DMS 273 (cell line): Measurements from ENCODE around the gene NOS1AP.

Source experiments
- DNase-seq: peaks from one replicate; lab custom pipeline; 2025; ENCODE audit not compliant: unreplicated experiment; lab: John Stamatoyannopoulos, UW

Gene NOS1AP

DNA sequence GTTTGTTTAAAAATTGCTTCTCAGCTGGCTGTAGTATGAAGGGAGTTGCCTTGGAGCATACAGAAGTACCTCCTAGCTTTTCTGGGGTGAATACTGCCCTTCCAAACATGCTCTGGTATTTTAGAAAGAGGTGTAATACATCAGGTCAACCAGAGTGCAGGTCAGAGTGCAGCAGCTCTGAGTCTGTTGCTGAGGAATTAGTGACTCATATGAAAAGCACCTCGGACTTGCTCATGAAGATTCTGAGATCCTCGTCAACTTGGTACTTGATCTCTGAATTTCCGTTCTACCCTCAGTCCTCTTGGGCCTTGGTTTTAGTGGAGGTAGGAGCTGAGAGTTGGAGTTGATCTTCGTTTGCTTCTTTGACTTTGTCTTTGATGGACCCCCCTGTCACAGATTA, 67.3 kb downstream of the NOS1AP start:
- no peak for DNase-seq

GRCh38 chr1:162137179-162137960, 67.9 kb downstream of the NOS1AP start:
- no peak for DNase-seq

- no peak for DNase-seq
These were observed 68.6 kb downstream of the NOS1AP start for GRCh38 chr1:162138112-162138511.

DNA sequence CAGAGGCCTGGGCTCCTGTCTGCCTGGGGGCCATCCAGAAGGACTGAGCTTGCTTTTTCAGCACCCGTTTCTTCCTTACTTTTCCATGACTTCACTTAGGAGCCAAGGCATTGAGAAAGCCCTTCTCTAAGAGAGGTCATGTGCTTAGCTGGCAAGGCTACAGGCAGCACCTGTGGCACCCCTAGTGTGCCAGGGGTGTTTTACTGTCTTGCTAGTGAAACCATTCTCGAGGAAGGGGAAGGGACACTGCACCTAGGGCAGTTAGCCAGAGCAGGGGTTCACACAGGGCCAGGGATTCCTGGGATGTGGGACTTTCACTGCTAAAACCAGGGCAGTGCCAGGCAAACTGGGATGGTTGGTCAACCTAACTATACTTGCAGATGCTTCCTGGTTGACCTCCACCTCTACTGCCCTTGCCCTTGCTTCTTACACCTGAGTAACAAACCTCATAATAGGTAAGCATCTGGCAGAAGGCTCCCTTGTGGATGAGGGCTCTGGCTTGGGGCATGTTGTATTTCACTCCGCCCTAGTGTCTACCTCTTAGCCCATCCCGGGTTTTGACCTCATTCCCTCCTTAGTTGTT, 69.2 kb downstream of the NOS1AP start:
- DNase-seq: no peak

- no peak for DNase-seq
These were observed 69.7 kb downstream of the NOS1AP start for GRCh38 chr1:162139211-162139610.

- no peak for DNase-seq
These were observed 72.0 kb downstream of the NOS1AP start for GRCh38 chr1:162141281-162142054.

GRCh38 chr1:162142968-162143367, 73.5 kb downstream of the NOS1AP start:
- no peak for DNase-seq

GRCh38 chr1:162144268-162144667, 74.8 kb downstream of the NOS1AP start:
- no peak for DNase-seq

DNA sequence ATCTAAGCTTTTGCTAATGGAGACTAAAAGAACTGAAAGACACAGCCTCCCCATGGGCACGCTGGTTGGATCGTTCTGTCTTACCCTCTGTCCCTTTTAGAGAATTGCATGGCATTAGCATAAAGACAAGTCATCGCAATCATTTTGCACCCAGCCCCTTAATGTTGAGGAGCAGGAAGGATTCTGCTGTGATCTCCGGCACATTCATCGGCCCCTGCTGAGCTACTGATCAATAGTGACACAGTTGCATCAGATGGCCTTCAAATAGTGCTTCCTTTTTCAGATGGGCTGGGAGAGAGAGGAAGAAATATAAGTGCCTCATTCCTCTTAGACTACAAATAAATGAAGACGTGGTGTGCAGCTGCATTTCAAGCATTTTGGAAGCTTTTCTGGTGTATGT, 75.4 kb downstream of the NOS1AP start:
- no peak for DNase-seq

GRCh38 chr1:162145280-162145965, 75.9 kb downstream of the NOS1AP start:
- peak; percentile 52 for DNase-seq

GRCh38 chr1:162145966-162146696, 76.6 kb downstream of the NOS1AP start:
- peak; percentile 47 for DNase-seq

- no peak for DNase-seq
These were observed 78.3 kb downstream of the NOS1AP start for GRCh38 chr1:162147760-162148159.

- DNase-seq: no peak
These were observed 80.6 kb downstream of the NOS1AP start for GRCh38 chr1:162150112-162150511.

DNA sequence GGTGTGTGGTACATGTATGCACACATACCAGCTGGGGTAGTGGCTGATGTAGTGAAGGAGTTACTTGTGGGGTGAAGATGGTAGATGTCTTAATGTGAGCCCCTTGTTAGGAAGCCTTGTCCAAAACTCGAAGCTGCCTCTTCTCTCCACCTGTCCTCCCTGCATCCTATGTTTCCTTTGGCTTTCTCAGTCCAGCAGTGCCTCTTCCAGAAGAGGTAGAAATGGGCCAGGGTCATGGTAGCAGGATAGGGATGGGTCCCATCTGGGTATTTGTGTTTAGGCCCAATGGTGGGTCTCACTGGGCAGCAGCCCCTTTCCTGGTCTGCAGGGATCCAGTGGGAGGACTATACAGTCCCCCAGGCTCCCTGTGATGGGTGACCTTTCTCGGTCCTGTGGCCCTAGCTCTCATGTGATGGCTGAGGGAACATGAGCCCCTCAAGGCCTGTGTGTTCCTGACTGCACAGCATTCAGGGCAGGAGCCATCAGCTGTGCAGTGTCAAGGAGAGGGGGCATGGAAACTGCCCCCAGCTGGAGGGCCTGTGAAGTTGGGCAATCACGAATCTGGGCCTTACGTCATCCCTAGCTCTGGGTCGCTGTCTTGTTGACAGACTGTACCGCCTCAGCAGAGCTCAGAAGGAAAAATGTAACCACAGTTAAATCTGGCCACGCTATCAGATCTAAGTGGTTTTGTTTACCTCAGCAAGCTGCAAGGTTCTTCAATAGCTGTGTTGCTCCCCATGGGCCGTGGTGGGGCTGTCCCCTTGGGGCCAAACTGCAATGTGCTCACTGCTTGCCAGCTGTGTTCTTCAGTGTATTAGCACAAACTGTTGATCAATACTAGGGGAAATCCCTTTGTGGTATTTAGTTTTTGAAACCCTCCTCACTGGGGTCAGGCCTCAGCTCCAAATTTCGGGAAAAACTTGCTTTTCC, 82.7 kb downstream of the NOS1AP start:
- DNase-seq: no peak

GRCh38 chr1:162153374-162153773, 83.9 kb downstream of the NOS1AP start:
- no peak for DNase-seq

GRCh38 chr1:162157469-162157868, 88.0 kb downstream of the NOS1AP start:
- DNase-seq: peak; percentile 34

- DNase-seq: no peak
These were observed 89.3 kb downstream of the NOS1AP start for GRCh38 chr1:162158624-162159271.

GRCh38 chr1:162159515-162159914, 90.0 kb downstream of the NOS1AP start:
- DNase-seq: peak; percentile 58

- DNase-seq: no peak
These were observed 92.5 kb downstream of the NOS1AP start for GRCh38 chr1:162161916-162162550.
